Activated T-cell treated with anti-CD3 and anti-CD28 coated beads, Interleukin-2, amount 50 U/mL, for 72 hours (primary cell): ENCODE data around the gene HDAC7. TPM values are rescaled to one million over a fixed set of nuclear protein-coding genes. Genes with fewer than 3 reads are reported as not detected.
"Not testable (repeated sequence)": the region's sequence is repeated elsewhere in the genome, so short reads cannot be mapped to it uniquely, and the experiment has no call there.

Experiments used
- ATAC-seq, 2 donors: fragments of 150-1000 bp; cut with Tn5 transposase; replicated peaks in 1 of 2; 2 replicates each; pipeline ENCODE4 v1.10.0; 2021; ENCODE audit warnings: moderate library complexity in 2 of 2, mild to moderate bottlenecking in 1 of 2
- DNase-seq, 2 donors: peaks; one replicate each; pipeline ENCODE4 v3.0.0; 2021 to 2022; ENCODE audit warnings: mixed read lengths in 1 of 2
- H3K27ac Mint-ChIP-seq: one replicate; pipeline ENCODE4 v1.8.0; 2022; ENCODE audit warnings: mild to moderate bottlenecking, moderate library complexity, mixed read lengths
- H3K27me3 Mint-ChIP-seq: one replicate; pipeline ENCODE4 v1.8.0; 2022; ENCODE audit warnings: low read depth, mixed read lengths
- H3K36me3 Mint-ChIP-seq, 2 donors: one replicate each; pipeline ENCODE4 v1.8.0; 2022; ENCODE audit warnings: mixed read lengths in 2 of 2, mild to moderate bottlenecking in 1 of 2; ENCODE audit not compliant: insufficient read depth in 2 of 2
- H3K4me1 Mint-ChIP-seq: one replicate; pipeline ENCODE4 v1.8.0; 2022; ENCODE audit warnings: low read depth, mixed read lengths
- H3K4me3 Mint-ChIP-seq, 2 donors: one replicate each; pipeline ENCODE4 v1.8.0; 2022; ENCODE audit warnings: mild to moderate bottlenecking in 2 of 2, mixed read lengths in 2 of 2, moderate library complexity in 2 of 2
- H3K9me3 Mint-ChIP-seq, 2 donors: one replicate each; pipeline ENCODE4 v1.8.0; 2022; ENCODE audit warnings: mixed read lengths in 2 of 2
- total RNA-seq, 2 donors: library from RNA; stranded (reverse); gene quantifications; one replicate each; pipeline ENCODE4 v1.2.3, GENCODE V29; 2022

The HDAC7 gene
- total RNA-seq, 2 donors from 2014 or later = 288 to 350 TPM

GRCh38 chr12:47821346-47821706 lies 1.6 kb upstream of the HDAC7 start:
- peaks cover 81% of the 10 kb centered on the region for H3K4me1 Mint-ChIP-seq
- no peaks in the 10 kb centered on the region for H3K9me3 Mint-ChIP-seq
- DNase-seq (no peak), ATAC-seq (no peak)
- peaks cover 17 to 19% of the 10 kb centered on the region in 2 donors for H3K36me3 Mint-ChIP-seq
- H3K27ac Mint-ChIP-seq = peak overlapping the region; percentile 92
- H3K27me3 Mint-ChIP-seq = no peaks in the 10 kb centered on the region
- H3K4me3 Mint-ChIP-seq = peak overlapping the region; percentile 89 to 90

DNA sequence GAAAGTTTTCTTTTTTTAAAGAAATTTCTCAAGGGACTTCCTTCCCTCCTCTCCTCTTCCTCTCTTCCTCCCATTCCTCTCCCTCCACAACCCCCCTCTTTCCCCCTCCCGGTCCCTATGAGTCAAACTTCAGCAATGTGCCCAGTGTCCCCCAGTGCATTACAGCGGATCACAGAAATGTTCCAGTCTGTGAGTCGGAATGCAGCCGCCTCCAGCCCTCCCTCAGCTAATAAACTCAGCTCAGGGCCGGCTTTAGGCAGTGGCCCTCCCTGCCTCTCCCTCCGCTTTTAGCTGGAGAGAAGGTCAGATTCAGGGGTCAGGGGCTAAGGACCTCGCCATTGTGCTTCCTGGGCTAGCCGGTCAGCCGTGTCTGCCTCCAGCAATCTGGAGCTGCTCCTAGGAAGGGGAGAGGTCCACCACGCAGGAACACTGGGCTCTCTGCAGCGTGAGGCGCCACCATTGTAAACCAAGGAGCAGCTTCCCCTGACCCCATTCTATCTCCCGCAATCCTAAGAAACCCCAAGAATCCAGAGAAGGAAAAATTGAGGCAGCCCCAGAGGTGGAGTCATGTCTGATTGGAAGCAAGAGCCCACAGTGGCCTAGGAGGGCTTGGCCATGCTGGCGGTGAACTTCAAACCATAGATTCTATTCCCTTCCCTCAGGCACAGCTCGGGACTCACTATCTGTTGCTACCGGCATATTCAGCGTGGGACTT lies 1.1 kb upstream of the HDAC7 start:
- DNase-seq (no peak), ATAC-seq (no peak)
- Mint-ChIP-seq H3K9me3 (no peaks in the 10 kb centered on the region), H3K4me3 (peak overlapping the region; percentile 89 to 90), H3K36me3 (peaks cover 19 to 20% of the 10 kb centered on the region in 2 donors), H3K4me1 (peaks cover 81% of the 10 kb centered on the region), H3K27ac (peak overlapping the region; percentile 92), H3K27me3 (no peaks in the 10 kb centered on the region)

GRCh38 chr12:47819138-47819895 lies 386 bp downstream of the HDAC7 start:
- H3K9me3 Mint-ChIP-seq = peaks cover 3% of the 10 kb centered on the region in 2 donors
- DNase-seq (peak; percentile 67 to 79), ATAC-seq (peak; percentile 33 to 40)
- H3K27ac Mint-ChIP-seq = peak overlapping the region; percentile 95
- H3K4me1 Mint-ChIP-seq = peaks cover 81% of the 10 kb centered on the region
- H3K27me3 Mint-ChIP-seq = no peaks in the 10 kb centered on the region
- peaks cover 23 to 27% of the 10 kb centered on the region in 2 donors for H3K36me3 Mint-ChIP-seq
- H3K4me3 Mint-ChIP-seq = peak overlapping the region; percentile 88 to 91

GRCh38 chr12:47818467-47819137 lies 1.1 kb downstream of the HDAC7 start:
- Mint-ChIP-seq H3K27ac (peak overlapping the region; percentile 95), H3K27me3 (no peaks in the 10 kb centered on the region), H3K4me1 (peaks cover 81% of the 10 kb centered on the region), H3K9me3 (peaks cover 3% of the 10 kb centered on the region in 2 donors), H3K4me3 (peak overlapping the region; percentile 88 to 91), H3K36me3 (peaks cover 25 to 29% of the 10 kb centered on the region in 2 donors)
- peak in 1 of 2 donors; percentile 57 for DNase-seq
- ATAC-seq = peak; percentile 12 to 13

DNA sequence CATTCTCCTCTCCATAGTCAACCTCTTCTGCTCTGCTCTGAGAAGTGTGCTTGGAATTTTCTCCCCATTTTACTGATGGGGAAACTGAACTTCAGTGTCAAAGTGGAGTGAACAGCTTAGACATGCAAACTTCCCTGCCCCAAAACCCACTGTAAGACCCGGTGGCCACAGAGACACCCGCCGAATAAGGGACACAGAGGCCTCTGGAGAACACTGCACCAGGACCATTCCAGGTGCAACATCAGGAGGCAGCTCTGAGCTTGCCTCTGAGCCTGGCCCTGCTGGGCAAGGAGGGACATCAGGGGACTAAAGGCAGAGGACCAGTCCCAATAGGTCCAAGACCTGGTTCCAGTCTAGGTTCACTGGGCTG lies 1.7 kb downstream of the HDAC7 start:
- H3K27me3 Mint-ChIP-seq = no peaks in the 10 kb centered on the region
- DNase-seq = no peak
- H3K36me3 Mint-ChIP-seq = peaks cover 25 to 33% of the 10 kb centered on the region in 2 donors
- H3K4me1 Mint-ChIP-seq = peaks cover 81% of the 10 kb centered on the region
- ATAC-seq = no peak
- H3K4me3 Mint-ChIP-seq = peak overlapping the region; percentile 88 to 91
- H3K9me3 Mint-ChIP-seq = peaks cover 3% of the 10 kb centered on the region in 2 donors
- H3K27ac Mint-ChIP-seq = peak overlapping the region; percentile 95

DNA sequence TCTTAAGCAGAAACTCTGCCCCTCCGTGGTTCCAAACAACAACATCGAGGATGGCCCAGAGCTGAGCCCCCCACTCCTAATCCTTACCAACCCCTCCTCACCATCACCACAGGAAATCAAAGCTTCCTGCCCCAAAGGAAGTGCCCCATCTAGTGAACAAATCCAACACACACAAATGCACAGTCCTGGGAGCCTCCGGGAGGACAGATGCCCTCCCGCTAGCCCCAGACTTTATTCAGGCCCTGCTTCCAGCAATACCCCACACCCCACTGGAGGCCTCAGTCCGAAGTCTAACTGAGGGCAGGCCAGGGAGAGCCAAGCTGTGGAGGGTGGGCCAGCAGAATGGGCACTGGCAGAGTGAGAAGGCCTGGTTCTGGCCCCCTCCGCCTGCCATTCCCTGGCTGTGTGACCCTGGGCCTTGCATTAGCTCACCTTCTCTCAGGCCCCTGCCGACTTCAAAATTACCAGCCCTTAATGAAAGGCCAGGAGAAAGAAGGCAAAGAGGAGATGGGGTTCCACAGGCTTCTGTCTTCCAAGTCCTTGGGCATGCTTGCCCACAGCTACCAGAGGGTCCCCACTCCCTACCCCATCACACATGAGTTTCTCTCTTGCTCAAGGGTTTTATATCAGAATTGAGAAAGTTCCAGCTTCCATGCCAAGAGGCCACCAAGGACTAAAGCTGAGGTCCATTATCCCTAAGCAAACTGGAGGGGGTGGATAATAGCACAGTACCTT lies 2.3 kb downstream of the HDAC7 start:
- Mint-ChIP-seq H3K27ac (peak overlapping the region; percentile 95), H3K4me3 (peak overlapping the region; percentile 88 to 91), H3K9me3 (peaks cover 3% of the 10 kb centered on the region in 2 donors), H3K4me1 (peaks cover 78% of the 10 kb centered on the region), H3K27me3 (no peaks in the 10 kb centered on the region), H3K36me3 (peaks cover 25 to 33% of the 10 kb centered on the region in 2 donors)
- DNase-seq = no peak
- no peak for ATAC-seq

DNA sequence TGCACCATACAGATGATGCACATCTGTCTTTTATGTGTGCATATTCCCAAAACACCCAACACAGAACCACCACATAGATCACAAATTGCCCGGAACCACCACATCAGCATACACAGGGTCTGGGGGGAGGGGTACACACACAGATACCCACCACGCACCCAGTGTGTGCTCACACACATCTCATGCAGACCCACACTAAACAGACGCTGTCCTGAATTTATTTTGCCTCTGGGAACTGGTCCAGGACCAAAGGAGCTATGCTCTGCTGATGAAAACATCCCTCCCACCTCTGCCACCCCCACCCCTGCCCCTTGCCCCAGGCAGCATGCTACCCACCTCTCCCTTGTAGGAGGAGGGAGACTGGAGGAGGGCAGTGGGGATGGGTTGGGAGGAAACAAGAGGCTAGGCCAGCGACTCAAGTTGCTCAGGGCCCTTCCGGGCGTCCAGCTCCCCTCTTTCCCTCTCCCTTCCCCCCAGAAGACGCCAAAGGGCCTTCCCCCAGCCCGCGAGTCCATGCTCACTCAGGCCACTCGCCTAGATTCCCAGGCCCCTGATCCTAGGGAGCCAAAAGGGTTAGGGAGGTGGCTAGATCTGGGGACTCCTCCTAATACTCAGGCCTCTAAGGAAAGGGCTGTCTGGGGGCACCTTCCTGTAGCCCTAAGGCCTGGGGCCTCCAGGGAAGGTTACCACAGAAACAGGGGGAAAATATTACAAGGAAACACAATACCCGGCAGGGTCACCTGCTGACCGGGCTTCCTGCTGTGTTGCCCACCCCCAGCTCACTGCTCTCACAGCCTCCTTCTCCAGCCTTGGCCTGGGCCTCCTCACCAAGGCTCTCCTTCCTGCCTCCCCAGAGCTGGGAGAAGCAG lies 3.1 kb downstream of the HDAC7 start:
- Mint-ChIP-seq H3K4me3 (peak overlapping the region; percentile 88 to 91), H3K4me1 (peaks cover 78% of the 10 kb centered on the region), H3K9me3 (peaks cover 3% of the 10 kb centered on the region in 2 donors), H3K36me3 (peaks cover 25 to 34% of the 10 kb centered on the region in 2 donors), H3K27ac (peak overlapping the region; percentile 95), H3K27me3 (no peaks in the 10 kb centered on the region)
- DNase-seq (no peak), ATAC-seq (no peak)

DNA sequence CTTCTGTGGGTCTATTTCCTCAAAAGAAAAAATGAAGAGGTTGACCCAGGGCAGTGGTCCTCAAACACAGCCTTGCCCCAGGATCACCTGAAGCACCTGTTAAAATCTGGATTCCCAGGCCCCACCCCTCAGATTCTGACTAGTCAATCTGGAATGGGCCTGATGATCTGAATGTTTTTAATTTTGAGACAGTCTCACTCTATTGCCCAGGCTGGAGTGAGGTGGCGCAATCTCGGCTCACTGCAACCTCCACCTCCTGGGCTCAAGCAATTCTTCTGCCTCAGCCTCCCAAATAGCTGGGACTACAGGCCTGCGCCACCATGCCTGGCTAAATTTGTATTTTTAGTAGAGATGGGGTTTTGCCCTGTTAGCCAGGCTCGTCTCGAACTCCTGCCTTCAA lies 4.3 kb downstream of the HDAC7 start:
- Mint-ChIP-seq H3K4me3 (peak overlapping the region; percentile 88 to 91), H3K36me3 (peaks cover 25 to 40% of the 10 kb centered on the region in 2 donors), H3K27ac (peak overlapping the region; percentile 95), H3K4me1 (peaks cover 78% of the 10 kb centered on the region)
- not testable (repeated sequence) for H3K9me3 Mint-ChIP-seq, ATAC-seq, DNase-seq, H3K27me3 Mint-ChIP-seq

DNA sequence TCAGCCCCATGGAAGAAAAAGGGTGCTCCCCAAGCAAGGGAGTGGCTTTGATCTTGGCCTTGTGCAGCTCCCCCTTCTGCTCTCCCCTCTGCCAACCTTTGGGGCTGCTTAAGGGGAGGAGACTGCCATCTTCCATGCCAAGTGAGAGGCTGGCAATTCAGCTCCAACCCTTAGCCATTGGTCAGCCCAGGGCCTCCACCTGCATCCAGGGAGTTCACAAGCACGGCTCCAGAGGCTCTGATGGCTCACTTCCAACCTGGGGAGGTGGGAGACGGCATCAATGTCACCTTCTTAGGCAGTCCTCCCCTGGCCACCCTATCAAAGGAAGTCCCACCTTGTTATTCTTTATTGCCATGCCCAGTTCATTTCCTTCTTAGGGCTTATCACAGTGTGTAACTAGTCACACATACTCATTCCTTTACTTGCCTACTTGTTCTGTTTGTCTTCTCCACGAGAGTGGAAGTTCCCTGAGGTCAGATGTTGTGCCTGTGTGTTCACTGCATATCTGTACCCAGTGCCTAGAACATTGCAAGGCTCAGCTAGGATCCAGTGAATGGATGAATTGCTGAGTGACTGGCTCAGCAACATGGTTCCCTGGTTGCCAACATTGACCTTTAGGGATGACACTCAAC lies 5.0 kb downstream of the HDAC7 start:
- Mint-ChIP-seq H3K27me3 (no peaks in the 10 kb centered on the region), H3K27ac (peak overlapping the region; percentile 95), H3K9me3 (peaks cover 3% of the 10 kb centered on the region in 2 donors), H3K36me3 (peaks cover 25 to 41% of the 10 kb centered on the region in 2 donors), H3K4me1 (peaks cover 83% of the 10 kb centered on the region), H3K4me3 (peak overlapping the region; percentile 88 to 91)
- peak in 1 of 2 donors; percentile 49 for DNase-seq
- peak; percentile 34 to 36 for ATAC-seq

DNA sequence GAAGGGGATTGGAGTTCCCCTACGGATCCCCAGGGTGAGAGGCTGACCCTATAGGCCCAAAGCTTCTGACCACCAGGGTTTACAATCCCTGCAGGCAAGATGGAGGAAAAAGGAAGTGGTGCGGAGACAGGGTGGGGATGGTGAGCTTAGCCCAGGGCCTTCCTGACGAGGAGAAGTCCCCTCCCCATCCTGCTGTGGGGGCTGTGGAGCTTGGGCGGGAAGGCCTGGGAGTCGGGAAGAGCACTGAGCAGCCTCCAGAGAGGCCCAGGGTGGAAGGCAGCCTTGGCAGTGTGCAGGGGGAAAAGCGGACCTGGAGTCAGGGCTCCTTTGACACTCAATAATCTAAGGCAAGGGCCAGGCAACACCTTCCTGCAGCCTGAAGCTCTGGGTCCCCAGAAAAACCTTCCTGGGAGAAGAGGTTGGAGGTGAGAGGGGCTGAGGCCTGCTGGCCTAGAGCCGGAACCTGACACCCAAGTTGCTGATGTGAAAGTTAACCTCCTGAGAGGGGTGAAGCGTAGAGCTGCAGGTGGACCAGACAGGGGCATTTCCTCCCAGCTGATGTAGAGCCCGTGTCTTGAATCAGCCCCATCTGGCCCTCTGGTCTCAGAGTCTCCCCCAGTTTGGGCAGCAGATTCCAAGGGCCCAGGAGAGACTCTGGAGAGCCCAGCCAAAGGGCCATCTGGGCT lies 6.0 kb downstream of the HDAC7 start:
- H3K4me1 Mint-ChIP-seq = peaks cover 93% of the 10 kb centered on the region
- peaks cover 23 to 38% of the 10 kb centered on the region in 2 donors for H3K36me3 Mint-ChIP-seq
- peaks cover 3% of the 10 kb centered on the region in 2 donors for H3K9me3 Mint-ChIP-seq
- peak overlapping the region; percentile 95 for H3K27ac Mint-ChIP-seq
- no peak for DNase-seq
- H3K27me3 Mint-ChIP-seq = no peaks in the 10 kb centered on the region
- peak overlapping the region; percentile 88 to 91 for H3K4me3 Mint-ChIP-seq
- peak in 1 of 2 donors; percentile 4 for ATAC-seq
